G401.6 (cell line): Measurements from ENCODE around the gene CRYBG1.
"Not testable (repeated sequence)": the region's sequence is repeated elsewhere in the genome, so short reads cannot be mapped to it uniquely, and the experiment has no call there.

ENCODE experiments used
- FAIRE-seq: peaks from 2 replicates; lab custom pipeline; 2012; peaks lifted over from hg19 to GRCh38; lab: Jason Lieb, UNC

Gene CRYBG1

DNA sequence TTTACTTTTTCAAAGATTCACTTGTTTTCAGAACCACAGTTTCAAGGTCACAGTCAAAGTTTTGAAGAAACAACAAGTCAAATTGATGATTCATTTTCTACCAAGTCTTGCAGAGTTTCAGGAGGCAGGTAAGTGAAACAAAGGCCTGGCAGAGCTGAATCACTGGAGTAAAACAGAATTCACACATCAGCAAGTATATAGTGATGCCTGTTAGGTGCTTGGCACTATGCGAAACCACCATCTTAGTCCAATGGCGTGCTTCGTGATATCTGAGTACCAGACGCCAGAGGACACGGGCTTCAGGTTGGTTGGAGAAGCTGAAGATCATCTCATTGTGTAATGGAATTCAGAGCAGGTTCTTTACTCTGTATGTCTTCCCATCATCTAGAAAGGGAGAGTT lies 192.9 kb downstream of the CRYBG1 start:
- FAIRE-seq: no peak

DNA sequence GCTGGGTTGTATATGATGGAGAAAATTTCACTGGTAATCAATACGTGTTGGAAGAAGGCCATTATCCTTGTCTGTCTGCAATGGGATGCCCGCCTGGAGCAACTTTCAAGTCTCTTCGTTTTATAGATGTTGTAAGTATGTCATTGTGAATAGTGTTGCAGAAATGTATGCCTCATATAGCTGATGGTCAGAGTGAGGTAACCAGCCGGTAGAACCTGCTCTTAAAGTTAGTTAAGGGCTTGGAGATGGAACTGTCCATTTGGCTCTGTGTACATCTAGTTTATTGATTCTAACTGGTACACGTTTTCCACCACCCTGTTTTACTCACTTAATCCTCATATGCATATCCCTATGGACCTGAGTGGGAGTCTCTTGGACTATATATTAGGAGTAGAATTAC lies 195.2 kb downstream of the CRYBG1 start:
- FAIRE-seq: no peak

DNA sequence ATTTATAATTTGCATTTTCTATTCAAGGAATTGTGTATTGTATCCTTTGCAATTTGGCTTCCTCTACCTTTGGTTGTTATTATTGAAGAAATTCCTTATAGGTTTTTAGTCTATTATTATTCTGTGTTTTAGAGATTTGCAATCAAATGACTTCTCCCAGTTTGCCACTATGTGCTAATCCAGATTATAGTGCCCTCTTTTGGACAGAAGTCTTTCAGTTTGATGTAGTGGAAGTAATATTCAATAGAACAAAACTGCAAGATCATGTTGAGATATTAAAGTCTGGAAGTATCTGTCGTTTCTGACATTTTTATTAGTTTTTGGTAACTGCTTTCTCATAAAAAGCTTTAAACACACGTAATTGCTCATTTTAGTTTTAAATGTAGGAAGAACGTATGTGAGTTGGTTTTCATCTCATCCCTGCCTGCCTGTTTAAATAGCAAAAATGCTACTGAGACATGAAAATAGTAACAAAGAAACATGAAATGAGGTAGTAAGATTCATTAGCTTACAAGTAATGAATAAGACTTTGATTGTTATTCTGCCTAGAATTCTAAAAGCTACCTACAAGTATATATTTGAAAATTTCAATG lies 195.9 kb downstream of the CRYBG1 start:
- no peak for FAIRE-seq

DNA sequence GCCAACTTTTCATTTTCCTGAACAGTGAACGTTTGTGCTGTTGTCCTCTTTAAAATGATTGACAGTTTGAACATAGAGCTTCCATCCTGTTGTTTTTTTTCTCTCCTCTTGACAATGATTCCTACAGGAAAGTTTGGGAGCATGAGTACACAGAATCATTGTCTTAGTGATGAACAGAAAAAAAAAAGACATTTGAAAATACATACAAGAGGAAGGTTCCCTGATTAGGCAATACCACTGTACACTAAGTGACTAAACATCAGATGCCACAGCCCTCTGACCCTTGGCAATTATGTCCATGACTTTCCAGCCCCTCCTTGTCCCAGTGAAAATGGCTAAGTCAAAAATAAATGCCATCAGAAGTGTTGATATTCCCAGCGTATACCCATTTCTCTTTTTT lies 197.3 kb downstream of the CRYBG1 start:
- FAIRE-seq: no peak

DNA sequence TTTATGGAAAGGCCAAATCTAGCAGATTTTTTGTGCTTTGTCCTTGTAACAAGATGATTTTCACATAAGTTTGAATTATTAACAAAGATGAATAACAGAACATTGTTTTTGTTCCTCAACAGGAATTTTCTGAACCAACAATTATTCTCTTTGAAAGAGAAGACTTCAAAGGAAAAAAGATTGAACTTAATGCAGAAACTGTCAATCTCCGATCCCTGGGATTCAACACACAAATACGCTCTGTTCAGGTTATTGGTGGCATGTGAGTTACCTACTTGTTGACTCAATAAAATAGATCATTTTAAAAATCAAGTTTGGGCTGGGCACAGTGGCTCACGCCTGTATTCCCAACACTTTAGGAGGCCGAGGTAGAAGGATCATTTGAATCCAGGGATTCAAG lies 197.8 kb downstream of the CRYBG1 start:
- no peak for FAIRE-seq

DNA sequence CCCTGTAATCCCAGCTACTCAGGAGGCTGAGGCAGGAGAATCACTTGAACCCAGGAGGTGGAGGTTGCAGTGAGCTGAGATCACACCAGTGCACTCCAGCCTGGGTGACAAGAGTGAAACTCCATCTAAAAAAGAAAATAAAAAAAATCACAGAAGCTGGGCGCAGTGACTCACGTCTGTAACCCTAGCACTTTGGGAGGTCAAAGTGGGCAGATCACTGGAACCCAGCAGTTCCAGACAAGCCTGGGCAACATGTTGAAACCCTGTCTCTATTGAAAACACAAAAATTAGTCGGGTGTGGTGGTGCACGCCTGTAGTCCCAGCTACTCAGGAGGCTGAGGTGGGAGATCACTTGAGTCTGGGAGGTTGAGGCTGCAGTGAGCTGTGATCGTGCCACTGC lies 199.1 kb downstream of the CRYBG1 start:
- FAIRE-seq: not testable (repeated sequence)

DNA sequence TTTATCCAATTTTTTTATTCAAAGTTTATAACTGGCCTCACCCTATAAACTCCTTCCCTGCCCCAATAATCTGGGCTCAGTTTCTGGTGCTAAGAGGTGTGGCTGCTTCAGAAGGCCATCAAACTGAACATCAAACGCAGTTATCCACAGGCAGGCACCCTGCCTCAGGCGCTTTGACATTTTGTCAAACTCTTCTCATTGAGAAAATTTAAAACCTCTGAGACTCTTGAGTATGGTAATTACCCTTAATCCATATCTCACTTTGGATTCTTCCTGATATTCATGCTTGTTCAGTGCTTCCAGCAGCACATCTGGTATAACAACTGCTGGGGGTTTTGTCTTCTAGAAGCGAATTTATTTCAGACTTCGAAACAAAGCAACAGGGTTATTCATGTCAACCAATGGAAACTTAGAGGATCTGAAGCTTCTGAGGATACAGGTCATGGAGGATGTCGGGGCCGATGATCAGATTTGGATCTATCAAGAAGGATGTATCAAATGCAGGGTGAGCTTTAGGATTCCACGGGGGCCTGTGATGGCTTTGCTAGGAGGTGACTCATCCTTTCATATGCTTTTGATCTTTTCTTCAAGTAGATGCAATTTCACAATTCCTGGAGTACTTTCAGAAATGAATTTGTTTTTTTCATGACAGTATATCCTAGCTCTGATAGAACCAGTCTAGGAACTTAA lies 200.6 kb downstream of the CRYBG1 start:
- no peak for FAIRE-seq

DNA sequence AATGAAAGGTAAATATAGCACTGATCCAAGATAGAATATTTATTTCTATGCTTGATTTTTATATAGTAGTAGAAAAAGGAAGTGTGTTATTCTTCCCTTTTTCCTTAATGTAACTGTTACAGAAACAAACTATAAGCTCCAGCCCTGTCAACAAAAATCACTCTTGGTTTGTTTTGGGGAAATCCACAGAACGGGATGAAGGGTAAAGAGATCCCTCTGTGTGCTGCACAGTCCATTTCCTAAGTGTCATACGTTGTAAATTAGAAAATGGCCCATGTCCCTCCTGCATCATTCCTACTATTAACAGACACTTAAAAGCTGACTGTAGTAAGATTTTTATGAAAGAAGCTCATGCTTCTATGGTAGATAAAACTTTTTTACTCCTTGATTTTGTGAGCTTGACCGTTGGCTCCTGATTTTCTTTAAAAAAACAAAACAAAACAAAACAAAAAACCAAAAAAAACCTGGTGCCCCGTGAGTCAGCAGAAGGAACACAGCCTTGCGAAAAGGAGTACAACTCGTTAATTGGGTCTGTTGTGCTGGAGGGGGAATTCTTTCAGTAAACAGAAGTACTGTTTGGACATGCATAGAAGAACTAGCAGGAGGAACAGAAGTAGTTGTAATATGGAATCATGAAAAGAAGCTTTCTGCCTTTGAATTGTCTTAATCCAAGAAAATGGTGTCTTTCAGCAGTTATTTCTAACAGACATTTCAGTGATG lies 201.3 kb downstream of the CRYBG1 start:
- no peak for FAIRE-seq

DNA sequence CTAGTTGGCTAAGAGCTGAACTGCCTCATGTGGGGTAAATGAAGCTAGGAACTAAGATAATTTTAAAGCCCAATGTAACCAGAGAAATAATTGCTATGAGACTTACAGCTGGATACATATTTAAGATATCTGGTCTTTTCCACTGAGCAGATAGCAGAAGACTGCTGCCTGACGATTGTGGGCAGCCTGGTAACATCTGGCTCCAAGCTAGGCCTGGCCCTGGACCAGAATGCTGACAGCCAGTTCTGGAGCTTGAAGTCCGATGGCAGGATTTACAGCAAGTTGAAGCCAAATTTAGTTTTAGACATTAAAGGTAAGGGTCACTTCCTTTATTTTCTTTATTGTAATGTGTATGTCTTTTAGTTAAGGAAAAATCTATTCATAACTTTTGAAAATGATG lies 203.1 kb downstream of the CRYBG1 start:
- FAIRE-seq: no peak

DNA sequence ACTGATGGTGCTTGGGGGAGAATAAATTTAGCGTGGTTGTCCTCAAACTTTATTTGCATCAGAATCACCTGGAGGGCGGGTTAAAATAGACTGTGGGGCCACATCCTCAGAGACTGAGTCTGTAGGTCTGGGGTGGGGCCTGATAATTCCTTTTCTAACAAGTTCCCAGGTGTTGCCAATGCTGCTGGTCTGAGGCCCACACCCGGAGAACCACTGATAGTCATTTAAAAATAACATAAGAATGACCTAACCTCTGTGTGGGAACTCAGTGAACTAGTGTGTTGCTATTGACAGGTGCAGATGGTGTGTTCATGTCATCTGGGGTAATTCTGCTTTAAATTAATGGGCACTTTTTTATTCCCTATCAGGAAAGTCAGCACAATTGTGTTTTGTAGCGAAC lies 204.0 kb downstream of the CRYBG1 start:
- FAIRE-seq: no peak

DNA sequence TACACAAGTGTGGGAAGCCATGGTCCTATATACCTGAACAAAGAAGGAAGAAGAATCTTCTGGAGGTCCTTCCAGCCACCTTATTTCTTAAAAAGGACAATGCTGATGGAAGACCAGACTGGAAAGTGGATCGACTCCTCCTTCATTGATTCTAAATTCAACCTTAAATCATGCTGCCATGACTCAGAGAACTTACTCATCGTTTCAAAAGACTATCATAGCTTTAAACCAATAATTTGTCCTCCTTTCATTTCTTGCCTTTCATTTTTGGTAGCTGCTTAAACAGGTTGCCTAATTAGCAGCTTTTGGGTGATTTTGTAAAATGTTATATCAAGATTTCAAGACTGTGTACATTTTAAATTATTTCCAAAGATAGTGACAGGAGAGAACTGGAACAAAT lies 208.0 kb downstream of the CRYBG1 start:
- FAIRE-seq: no peak

DNA sequence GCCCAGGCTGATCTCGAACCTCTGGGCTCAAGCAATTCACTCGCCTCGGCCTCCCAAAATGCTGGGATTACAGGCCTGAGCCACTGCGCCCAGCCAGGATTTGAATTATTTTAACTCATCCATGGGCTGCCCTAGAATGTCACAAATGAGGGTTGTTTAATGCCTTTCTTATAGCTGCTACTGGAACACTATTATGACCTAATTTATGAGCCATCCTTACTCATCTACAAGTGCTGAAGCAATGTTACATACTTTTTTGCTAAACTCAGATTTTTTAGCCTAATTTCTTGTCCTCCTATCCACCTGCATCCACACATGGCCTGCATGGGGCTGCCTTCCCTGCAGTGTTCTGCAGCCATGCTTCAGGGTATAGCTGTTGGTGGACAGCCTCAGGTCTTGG lies 208.9 kb downstream of the CRYBG1 start:
- no peak for FAIRE-seq

DNA sequence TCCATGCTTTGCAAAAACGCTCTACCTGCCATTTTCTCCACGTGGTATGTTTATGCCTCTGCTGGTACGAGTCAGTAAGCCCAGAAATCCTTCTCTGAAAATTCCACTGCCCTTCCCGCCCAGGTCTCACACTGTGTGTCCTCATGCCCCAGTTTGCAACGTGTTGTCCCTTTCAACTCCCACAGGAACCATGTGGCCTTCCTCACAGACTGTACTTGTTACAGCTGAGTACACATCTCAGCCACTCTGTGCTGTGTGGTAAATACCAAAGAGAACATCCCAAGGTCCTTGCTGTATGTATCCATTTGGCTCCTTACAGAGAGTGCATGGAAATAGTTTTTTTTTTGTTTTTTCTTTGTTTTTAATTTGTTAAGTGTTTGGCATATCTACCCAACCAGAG lies 211.9 kb downstream of the CRYBG1 start:
- FAIRE-seq: no peak

DNA sequence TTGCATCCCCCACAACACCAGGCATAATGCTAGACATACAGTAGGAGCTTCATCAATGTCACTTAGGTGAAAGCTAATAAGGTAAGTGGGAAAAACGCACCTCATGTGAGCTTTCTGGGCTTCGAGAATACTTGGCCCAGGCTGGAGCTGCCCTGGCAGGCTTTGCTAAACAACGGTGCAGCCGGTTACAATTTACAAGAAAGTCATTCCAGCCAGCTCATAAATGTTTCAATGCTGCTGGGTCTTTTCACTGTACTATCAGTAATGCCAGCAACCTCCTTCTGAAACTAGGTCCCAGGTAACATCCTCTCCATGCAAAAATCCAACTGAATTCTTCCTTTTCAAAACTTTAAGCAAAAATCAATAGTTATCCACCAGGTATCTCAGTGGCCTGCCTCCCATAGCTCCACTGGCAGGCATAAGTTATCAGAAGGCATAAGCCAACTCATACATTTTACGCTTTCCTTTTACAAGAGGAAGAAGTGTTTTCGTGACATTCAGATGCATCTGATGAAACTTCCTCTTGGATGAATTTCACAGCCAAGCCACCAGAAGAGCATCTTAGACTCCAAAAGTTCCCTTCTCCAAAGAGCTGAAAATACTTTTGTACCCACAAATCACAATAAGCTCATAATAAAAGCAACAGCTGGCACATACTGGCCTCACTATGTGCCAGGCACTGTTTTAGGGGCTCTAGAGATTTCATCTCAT lies 212.5 kb downstream of the CRYBG1 start:
- no peak for FAIRE-seq

DNA sequence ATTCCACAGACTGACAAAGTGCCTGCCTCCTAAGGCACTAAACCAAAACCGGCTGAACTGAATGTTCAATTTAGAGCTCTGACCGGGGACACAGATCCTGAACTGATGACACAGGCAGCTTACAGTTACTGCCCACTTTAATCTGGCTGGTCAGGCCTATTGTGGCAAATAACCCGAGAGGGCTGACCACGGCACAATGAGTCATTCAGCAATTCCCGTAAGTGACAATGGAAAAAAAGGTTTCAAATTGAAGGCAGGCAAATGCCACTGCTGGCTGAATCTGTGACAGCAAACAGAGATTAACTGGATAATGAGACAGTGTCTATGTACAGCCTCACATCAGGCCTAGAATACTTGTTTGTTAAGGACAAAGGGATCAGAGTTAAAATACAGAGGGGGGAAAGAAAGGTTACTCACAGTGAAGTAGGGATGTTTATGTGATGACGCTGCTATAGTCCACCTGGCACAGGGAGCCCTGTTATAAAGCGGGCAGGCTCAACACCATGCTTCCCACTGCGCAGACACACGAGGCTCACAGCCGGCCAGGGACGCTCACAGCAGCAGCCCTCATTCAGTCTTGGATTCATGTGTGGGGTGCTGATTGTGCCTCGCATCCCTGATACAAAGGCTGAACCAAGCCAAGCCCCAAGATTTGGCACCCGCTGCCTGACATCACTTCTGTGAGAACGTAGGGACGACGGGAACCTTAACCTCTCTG lies 214.4 kb downstream of the CRYBG1 start:
- FAIRE-seq: no peak

DNA sequence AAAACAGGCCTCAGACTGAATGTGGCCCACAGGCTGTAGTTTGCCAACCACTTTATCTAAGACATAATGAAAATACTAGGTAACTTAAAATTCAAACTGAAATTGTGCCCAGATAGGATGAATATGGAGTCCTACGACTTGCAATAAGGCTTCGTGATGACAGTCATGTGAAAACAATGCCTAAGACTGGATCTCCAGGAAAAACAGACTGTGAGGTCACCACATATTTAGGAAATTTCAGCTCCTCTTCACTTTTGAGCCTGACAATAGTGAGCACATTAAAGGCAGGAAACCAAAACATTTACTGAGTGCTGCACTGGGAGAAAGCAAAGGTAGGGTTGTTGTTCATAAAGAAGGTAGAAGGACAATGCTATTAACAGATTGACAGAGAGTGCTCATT lies 218.8 kb downstream of the CRYBG1 start:
- no peak for FAIRE-seq

DNA sequence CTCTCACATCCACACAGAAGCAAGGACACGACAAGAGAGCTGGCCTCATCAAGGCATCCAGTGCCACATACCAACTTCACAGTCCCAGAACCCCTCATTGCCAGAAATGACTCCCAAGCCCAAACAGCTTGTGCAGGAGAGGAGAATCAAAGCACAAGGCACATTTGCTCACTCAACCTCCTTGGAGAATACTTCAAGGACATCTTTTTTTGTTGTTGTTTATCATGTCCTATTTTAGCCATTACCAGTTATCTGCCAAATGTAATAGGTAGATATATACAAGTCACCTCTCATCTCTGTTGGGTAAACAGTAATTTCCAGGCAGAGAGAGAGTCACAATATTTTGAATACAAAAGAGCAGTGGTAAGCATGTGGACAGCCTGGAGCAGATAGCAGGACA lies 221.0 kb downstream of the CRYBG1 start:
- no peak for FAIRE-seq

DNA sequence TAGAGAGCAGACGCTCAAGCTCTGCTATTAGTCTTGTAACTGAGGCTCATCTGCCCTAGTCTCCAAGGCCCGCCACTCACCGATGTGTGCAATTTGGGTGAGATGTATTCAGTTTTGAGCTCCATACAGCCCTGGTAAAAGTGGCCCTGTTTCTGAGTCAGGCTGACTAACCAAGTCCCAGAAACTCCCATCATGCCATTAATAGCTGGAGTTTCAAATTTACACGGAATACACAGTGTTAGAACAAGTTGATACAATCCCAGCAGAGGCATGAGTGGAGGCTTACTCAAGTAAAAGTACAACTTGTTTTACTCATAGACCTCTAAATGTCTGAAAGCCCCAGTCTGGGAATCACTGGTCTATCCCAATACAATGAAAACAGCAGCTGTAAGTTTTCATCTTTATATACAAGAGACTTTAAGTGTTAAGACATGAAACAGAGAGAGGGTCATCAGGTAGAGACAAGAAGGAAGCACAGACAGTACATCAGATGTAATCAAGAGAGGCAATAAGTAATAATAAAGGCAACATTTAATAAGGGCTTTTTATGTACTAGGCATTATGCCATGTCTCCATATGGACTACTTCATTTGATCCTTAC lies 226.4 kb downstream of the CRYBG1 start:
- no peak for FAIRE-seq

DNA sequence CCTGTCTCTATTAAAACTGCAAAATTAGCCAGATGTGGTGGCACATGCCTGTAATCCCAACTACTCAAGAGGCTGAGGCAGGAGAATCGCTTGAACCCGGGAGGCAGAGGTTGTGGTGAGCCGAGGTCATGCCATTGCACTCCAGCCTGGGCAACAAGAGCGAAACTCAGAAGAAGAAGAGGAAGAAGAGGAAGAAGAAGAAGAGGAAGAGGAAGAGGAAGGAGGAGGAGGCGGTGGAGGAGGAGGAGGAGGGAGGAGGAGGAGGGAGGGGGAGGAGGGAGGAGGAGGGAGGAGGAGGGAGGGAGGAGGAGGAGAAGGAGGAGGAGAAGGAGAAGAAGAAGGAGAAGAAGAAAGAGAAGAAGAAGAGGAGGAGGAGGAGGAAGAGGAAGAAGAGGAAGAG lies 228.4 kb downstream of the CRYBG1 start:
- FAIRE-seq: not testable (repeated sequence)

DNA sequence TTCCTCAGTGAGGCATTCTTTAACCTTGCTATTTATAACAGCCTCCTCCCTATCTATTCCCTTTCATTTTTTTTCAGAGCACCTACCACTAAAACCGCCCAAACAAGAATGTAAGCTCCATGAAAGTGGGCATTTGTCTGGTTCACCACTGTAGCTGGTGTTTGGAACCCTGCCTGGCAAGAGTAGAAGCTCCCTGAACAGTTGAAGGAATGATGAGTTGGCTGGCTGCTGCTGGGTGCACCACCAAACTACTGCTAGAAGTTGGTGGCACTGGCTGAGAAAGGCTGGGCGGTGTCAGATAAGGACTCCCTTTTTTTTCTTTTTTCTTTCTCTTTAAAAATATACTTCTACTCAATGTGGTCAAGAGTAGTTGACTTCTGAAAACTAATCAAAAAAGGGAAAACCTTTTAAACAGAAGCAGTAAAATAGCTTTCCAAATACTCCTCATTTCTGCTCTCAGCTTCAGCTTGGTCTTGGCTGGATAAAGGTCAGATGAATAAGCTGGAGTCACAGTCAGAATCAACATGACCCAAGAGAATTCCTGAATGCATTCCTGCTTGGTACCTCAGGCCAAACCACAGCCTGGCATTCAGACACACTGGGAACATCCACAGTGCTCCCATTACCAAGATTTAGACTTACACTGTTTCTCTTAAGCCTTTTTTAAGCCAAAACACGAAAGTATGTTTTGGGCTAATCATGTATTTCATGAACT lies 230.8 kb downstream of the CRYBG1 start:
- no peak for FAIRE-seq

DNA sequence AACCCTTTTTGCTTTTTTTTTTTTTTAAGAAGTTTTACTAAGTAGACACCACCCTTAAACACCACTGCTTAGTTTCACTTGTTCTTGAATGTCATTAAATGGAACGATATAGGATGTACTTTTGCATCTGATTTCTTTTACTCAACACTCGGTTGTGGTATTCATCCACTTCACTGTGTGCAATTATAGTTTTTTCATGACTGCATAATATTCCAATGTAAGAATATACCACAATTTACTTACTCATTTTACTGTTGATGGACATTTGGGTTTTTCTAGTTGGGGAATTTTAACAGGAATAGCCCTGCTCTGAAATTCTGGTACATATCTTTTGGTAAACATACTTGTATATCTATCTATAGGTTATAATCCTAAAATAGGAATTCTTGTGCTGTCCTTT lies 238.9 kb downstream of the CRYBG1 start:
- no peak for FAIRE-seq
